H1 (cell line): ENCODE data around the gene COL25A1. TPM values are rescaled to one million over a fixed set of nuclear protein-coding genes. Genes with fewer than 3 reads are reported as not detected.

ENCODE experiments used
- CTCF ChIA-PET: fragments of 300-600 bp; sonication (Branson Sonifier 250); formaldehyde crosslinking; loops from one replicate; lab custom pipeline; 2021; ENCODE audit not compliant: partially characterized antibody; lab: Charles Lee
- POLR2A ChIA-PET: fragments of 300-600 bp; sonication (Branson Sonifier 250); formaldehyde crosslinking; loops from one replicate; lab custom pipeline; 2021; ENCODE audit warnings: inconsistent platforms; ENCODE audit not compliant: partially characterized antibody; lab: Charles Lee
- DNase-seq, 2 experiments: peaks; one replicate each; pipeline versions ENCODE4 v3.0.0 to v3.0.0-alpha.2; 2010 to 2022; ENCODE audit warnings: low spot score in 2 of 2, low read depth in 1 of 2, mixed read lengths in 1 of 2
- FAIRE-seq: peaks from 2 replicates; lab custom pipeline; 2011; peaks lifted over from hg19 to GRCh38; lab: Jason Lieb, UNC
- H2AFZ ChIP-seq: 2 replicates; pipeline ENCODE4 v1.8.1; 2012; ENCODE audit warnings: low read length, inconsistent platforms
- H2AK5ac ChIP-seq: 2 replicates; pipeline ENCODE4 v1.6.1; 2013; ENCODE audit warnings: low read depth, low read length
- H2BK120ac ChIP-seq: replicated peaks from 2 replicates; pipeline ENCODE3; 2013; ENCODE audit warnings: low read depth, low read length, inconsistent platforms
- H2BK12ac ChIP-seq: 2 replicates; pipeline ENCODE4 v1.6.1; 2013; ENCODE audit warnings: low read depth, low read length
- H2BK15ac ChIP-seq: 2 replicates; pipeline ENCODE4 v1.6.1; 2013; ENCODE audit warnings: low read length
- H2BK20ac ChIP-seq: 2 replicates; pipeline ENCODE4 v1.6.1; 2013; ENCODE audit warnings: low read length
- H2BK5ac ChIP-seq: 2 replicates; pipeline ENCODE4 v1.6.1; 2013; ENCODE audit warnings: low read depth, low read length
- H3K14ac ChIP-seq: 2 replicates; pipeline ENCODE4 v1.6.1; 2013; ENCODE audit warnings: inconsistent platforms; ENCODE audit not compliant: insufficient read length
- H3K18ac ChIP-seq: 2 replicates; pipeline ENCODE4 v1.6.1; 2013; ENCODE audit warnings: low read length; ENCODE audit errors: extremely low read depth
- H3K23ac ChIP-seq: 2 replicates; pipeline ENCODE4 v1.6.1; 2013; ENCODE audit warnings: inconsistent platforms; ENCODE audit not compliant: insufficient read length
- H3K23me2 ChIP-seq: 2 replicates; pipeline ENCODE4 v1.6.1; 2013; ENCODE audit warnings: low read depth, low read length
- H3K27ac ChIP-seq: 2 replicates; pipeline ENCODE4 v1.6.1; 2011; ENCODE audit warnings: low read depth, low read length, inconsistent platforms
- H3K27me3 ChIP-seq, 4 experiments: replicated peaks in 1 of 4; 1 replicate in 1 of 4; 2 replicates in 3 of 4; pipeline versions ENCODE4 v1.6.1 to v1.8.1; 2011 to 2013; ENCODE audit warnings: low read length in 3 of 4, mild to moderate bottlenecking in 3 of 4, inconsistent platforms in 2 of 4, mixed read lengths in 2 of 4, moderate library complexity in 1 of 4; ENCODE audit not compliant: control insufficient read depth in 3 of 4, insufficient read depth in 3 of 4; ENCODE audit errors: extremely low read depth in 1 of 4
- H3K36me3 ChIP-seq, 4 experiments: 2 replicates each; pipeline versions ENCODE4 v1.6.1 to v1.8.1; 2011 to 2013; ENCODE audit warnings: mild to moderate bottlenecking in 4 of 4, low read length in 3 of 4, moderate library complexity in 2 of 4, control low read depth in 1 of 4, inconsistent platforms in 1 of 4; ENCODE audit not compliant: insufficient read depth in 4 of 4, control insufficient read depth in 2 of 4
- H3K4ac ChIP-seq: replicated peaks from 2 replicates; pipeline ENCODE3; 2013; ENCODE audit warnings: low read length, low read depth, mixed read lengths, inconsistent platforms; ENCODE audit not compliant: insufficient read length
- H3K4me1 ChIP-seq, 4 experiments: replicated peaks in 1 of 4; 1 replicate in 1 of 4; 2 replicates in 3 of 4; pipeline versions ENCODE4 v1.6.1 to v1.8.1; 2011 to 2013; ENCODE audit warnings: low read length in 3 of 4, inconsistent platforms in 2 of 4, mixed read lengths in 1 of 4; ENCODE audit not compliant: insufficient read depth in 4 of 4, control insufficient read depth in 3 of 4
- H3K4me2 ChIP-seq, 2 experiments: 2 replicates each; pipeline versions ENCODE4 v1.6.1 to v1.8.1; 2011 to 2013; ENCODE audit warnings: low read depth in 2 of 2, low read length in 2 of 2, control low read depth in 1 of 2, inconsistent platforms in 1 of 2, mild to moderate bottlenecking in 1 of 2; ENCODE audit not compliant: insufficient read depth in 1 of 2
- H3K4me3 ChIP-seq, 4 experiments: fragments of 200-600, 300-600 bp in 1 of 4; sonication (generic), shearing (Covaris generic), sonication (Bioruptor Twin) in 1 of 4; 2 replicates each; pipeline versions ENCODE4 v1.5.1 to v1.8.1; 2011 to 2016; ENCODE audit warnings: low read length in 4 of 4, low read depth in 3 of 4, control low read depth in 2 of 4, inconsistent platforms in 2 of 4, mild to moderate bottlenecking in 2 of 4, mixed read lengths in 1 of 4, moderate library complexity in 1 of 4; ENCODE audit not compliant: insufficient read depth in 2 of 4; ENCODE audit errors: extremely low read depth in 1 of 4
- H3K56ac ChIP-seq: replicated peaks from 2 replicates; pipeline ENCODE3; 2013; ENCODE audit warnings: low read depth, mild to moderate bottlenecking, mixed read lengths, low read length, inconsistent platforms; ENCODE audit not compliant: insufficient read length
- H3K79me1 ChIP-seq: 2 replicates; pipeline ENCODE4 v1.6.1; 2013; ENCODE audit warnings: low read depth, low read length, control low read depth
- H3K79me2 ChIP-seq, 2 experiments: 2 replicates each; pipeline versions ENCODE4 v1.6.1 to v1.8.1; 2012 to 2013; ENCODE audit warnings: low read length in 2 of 2, mild to moderate bottlenecking in 2 of 2, inconsistent platforms in 1 of 2; ENCODE audit not compliant: insufficient read depth in 2 of 2, control insufficient read depth in 1 of 2
- H3K9ac ChIP-seq, 4 experiments: replicated peaks in 1 of 4; 1 replicate in 1 of 4; 2 replicates in 3 of 4; pipeline versions ENCODE4 v1.6.1 to v1.8.1; 2011 to 2013; ENCODE audit warnings: low read depth in 3 of 4, low read length in 3 of 4, control low read depth in 2 of 4, mild to moderate bottlenecking in 2 of 4, moderate library complexity in 2 of 4, inconsistent platforms in 1 of 4; ENCODE audit errors: extremely low read depth in 1 of 4
- H3K9me3 ChIP-seq, 2 experiments: 2 replicates each; pipeline versions ENCODE4 v1.6.1 to v1.8.1; 2012 to 2013; ENCODE audit warnings: mild to moderate bottlenecking in 2 of 2, moderate library complexity in 2 of 2, control low read depth in 1 of 2, inconsistent platforms in 1 of 2, low read depth in 1 of 2, low read length in 1 of 2, mixed read lengths in 1 of 2; ENCODE audit not compliant: insufficient read depth in 2 of 2
- H4K20me1 ChIP-seq, 2 experiments: replicated peaks in 1 of 2; 2 replicates each; pipeline versions ENCODE3 to v1.8.1; 2011 to 2013; ENCODE audit warnings: inconsistent platforms in 2 of 2, low read length in 2 of 2, mild to moderate bottlenecking in 1 of 2; ENCODE audit not compliant: insufficient read depth in 2 of 2, control insufficient read depth in 1 of 2
- H4K5ac ChIP-seq: 2 replicates; pipeline ENCODE4 v1.6.1; 2013; ENCODE audit warnings: low read length, low read depth, mixed read lengths, inconsistent platforms; ENCODE audit not compliant: insufficient read length
- H4K8ac ChIP-seq: 2 replicates; pipeline ENCODE4 v1.8.0; 2013; ENCODE audit warnings: mild to moderate bottlenecking, moderate library complexity, low read length, inconsistent platforms; ENCODE audit not compliant: insufficient read depth; ENCODE audit errors: extremely low read depth
- H4K91ac ChIP-seq: replicated peaks from 2 replicates; pipeline ENCODE3; 2013; ENCODE audit warnings: low read length, mixed read lengths, inconsistent platforms; ENCODE audit not compliant: insufficient read length
- CBX8 ChIP-seq: fragments of 300-800, 300-1000 bp; sonication (generic); IDR thresholded peaks from 2 replicates; pipeline ENCODE4 v1.7.1; 2016; ENCODE audit warnings: low read depth, low read length, borderline replicate concordance
- KDM4A ChIP-seq: IDR thresholded peaks from one replicate; pipeline ENCODE4 v1.7.1; 2012; ENCODE audit warnings: low read depth, mild to moderate bottlenecking, moderate library complexity, low read length, inconsistent platforms; ENCODE audit not compliant: severe bottlenecking
- POU5F1 ChIP-seq: IDR thresholded peaks from 2 replicates; pipeline ENCODE4 v1.6.1; 2011; ENCODE audit warnings: low read depth, mild to moderate bottlenecking, low read length, moderate library complexity
- RXRA ChIP-seq: IDR thresholded peaks from 2 replicates; pipeline ENCODE4 v1.6.1; 2011; ENCODE audit warnings: low read depth, mild to moderate bottlenecking, low read length, moderate library complexity; ENCODE audit not compliant: insufficient read depth
- polyA plus RNA-seq, 7 experiments: library from polyadenylated mRNA; depleted of rRNA in 3 of 7; stranded (reverse) in 5 of 7; unstranded in 2 of 7; fragments of >200 nt in 5 of 7; fragments of 200-250 nt in 2 of 7; gene quantifications; 1 replicate in 5 of 7; 2 replicates in 1 of 7; 4 replicates in 1 of 7; pipeline versions ENCODE4 v1.2.1 to v1.2.3, GENCODE V29; 2011 to 2013; ENCODE audit warnings: missing spikeins in 2 of 7, mixed read lengths in 2 of 7
- total RNA-seq: library from RNA; stranded (reverse); fragmentation: NEBNext Ultra II Directional; extraction: Animal tissue kit (Norgen Biotek cat#: 25700); gene quantifications from 2 replicates; pipeline ENCODE4 v1.2.1, GENCODE V29; 2021
- TF ChIP-seq, protein P1 (sequence below): IDR thresholded peaks from 2 replicates; pipeline ENCODE4 v1.6.1; 2012; ENCODE audit warnings: inconsistent platforms

The COL25A1 gene
- total and polyA plus RNA-seq, 2 of the 8 experiments (the other 6 are each of a cell fraction or from before 2014, with no cell fraction given) = 1.1 to 8.3 TPM

DNA sequence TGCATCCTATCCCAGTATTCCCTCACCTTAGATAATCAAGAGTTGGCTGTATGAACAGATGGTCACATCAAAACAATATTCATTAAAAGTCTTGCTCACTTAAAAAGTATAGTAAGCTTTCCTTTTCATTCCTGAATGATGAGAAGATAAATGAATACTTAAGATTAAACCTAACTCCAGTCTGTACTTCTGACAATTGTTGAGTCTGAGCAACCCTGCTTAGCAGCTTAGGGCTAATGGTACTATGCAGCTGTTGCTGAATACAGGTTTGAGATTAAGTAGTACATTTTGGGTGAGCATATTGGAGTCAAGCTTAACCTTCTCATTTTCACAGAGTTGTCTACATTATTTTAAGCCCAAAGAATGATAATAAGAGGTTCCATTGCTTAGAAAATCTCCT, 417.9 kb downstream of the COL25A1 start:
- POLR2A ChIA-PET = interaction anchor here (0.7 kb wide), 1 partner anchor 23 kb away, joined by 3 read pairs; no protein-coding TSS in a partner anchor
- H2BK5ac ChIP-seq = no peak overlapping the region
- no peak overlapping the region for H3K56ac ChIP-seq
- no peaks in the 10 kb centered on the region for H3K4me1 ChIP-seq
- H3K9ac ChIP-seq = no peak overlapping the region
- H4K20me1 ChIP-seq = no peaks in the 10 kb centered on the region
- CTCF ChIA-PET = no interaction called here
- no peak overlapping the region for H3K23ac ChIP-seq
- no peak overlapping the region for H2BK20ac ChIP-seq
- no peak for FAIRE-seq
- H3K18ac ChIP-seq = no peak overlapping the region
- no peaks in the 10 kb centered on the region for H3K23me2 ChIP-seq
- H2BK15ac ChIP-seq = no peak overlapping the region
- peaks cover 0 to 1% (median 0%) of the 10 kb centered on the region in 4 experiments; a peak in 1 of 7 replicates for H3K27me3 ChIP-seq
- H3K9me3 ChIP-seq = no peaks in the 10 kb centered on the region
- no peak overlapping the region for H2BK120ac ChIP-seq
- no peak overlapping the region for H3K4me3 ChIP-seq
- H3K79me1 ChIP-seq = no peaks in the 10 kb centered on the region
- no peak overlapping the region for H2AFZ ChIP-seq
- H2BK12ac ChIP-seq = no peak overlapping the region
- H4K5ac ChIP-seq = no peak overlapping the region
- no peak overlapping the region for H3K14ac ChIP-seq
- H4K91ac ChIP-seq = no peak overlapping the region
- no peak overlapping the region for H4K8ac ChIP-seq
- no peaks in the 10 kb centered on the region for H3K79me2 ChIP-seq
- no peak overlapping the region for H3K4ac ChIP-seq
- no peak for DNase-seq
- H3K27ac ChIP-seq = no peak overlapping the region
- no peaks in the 10 kb centered on the region for H3K36me3 ChIP-seq
- H3K4me2 ChIP-seq = no peak overlapping the region
- no peak overlapping the region for H2AK5ac ChIP-seq
- TF ChIP-seq KDM4A (no peak), POU5F1 (no peak), CBX8 (no peak), RXRA (no peak)
- TF ChIP-seq, protein P1, sequence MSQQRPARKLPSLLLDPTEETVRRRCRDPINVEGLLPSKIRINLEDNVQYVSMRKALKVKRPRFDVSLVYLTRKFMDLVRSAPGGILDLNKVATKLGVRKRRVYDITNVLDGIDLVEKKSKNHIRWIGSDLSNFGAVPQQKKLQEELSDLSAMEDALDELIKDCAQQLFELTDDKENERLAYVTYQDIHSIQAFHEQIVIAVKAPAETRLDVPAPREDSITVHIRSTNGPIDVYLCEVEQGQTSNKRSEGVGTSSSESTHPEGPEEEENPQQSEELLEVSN = no peak
